H1 (cell line): ENCODE data around the gene CCDC148. TPM values are rescaled to one million over a fixed set of nuclear protein-coding genes. Genes with fewer than 3 reads are reported as not detected.

Experiments used
- CTCF ChIA-PET: fragments of 300-600 bp; sonication (Branson Sonifier 250); formaldehyde crosslinking; loops from one replicate; lab custom pipeline; 2021; ENCODE audit not compliant: partially characterized antibody; lab: Charles Lee
- POLR2A ChIA-PET: fragments of 300-600 bp; sonication (Branson Sonifier 250); formaldehyde crosslinking; loops from one replicate; lab custom pipeline; 2021; ENCODE audit warnings: inconsistent platforms; ENCODE audit not compliant: partially characterized antibody; lab: Charles Lee
- DNase-seq, 2 experiments: peaks; one replicate each; pipeline versions ENCODE4 v3.0.0 to v3.0.0-alpha.2; 2010 to 2022; ENCODE audit warnings: low spot score in 2 of 2, low read depth in 1 of 2, mixed read lengths in 1 of 2
- FAIRE-seq: peaks from 2 replicates; lab custom pipeline; 2011; peaks lifted over from hg19 to GRCh38; lab: Jason Lieb, UNC
- H2AFZ ChIP-seq: 2 replicates; pipeline ENCODE4 v1.8.1; 2012; ENCODE audit warnings: low read length, inconsistent platforms
- H2AK5ac ChIP-seq: 2 replicates; pipeline ENCODE4 v1.6.1; 2013; ENCODE audit warnings: low read depth, low read length
- H2BK120ac ChIP-seq: replicated peaks from 2 replicates; pipeline ENCODE3; 2013; ENCODE audit warnings: low read depth, low read length, inconsistent platforms
- H2BK12ac ChIP-seq: 2 replicates; pipeline ENCODE4 v1.6.1; 2013; ENCODE audit warnings: low read depth, low read length
- H2BK15ac ChIP-seq: 2 replicates; pipeline ENCODE4 v1.6.1; 2013; ENCODE audit warnings: low read length
- H2BK20ac ChIP-seq: 2 replicates; pipeline ENCODE4 v1.6.1; 2013; ENCODE audit warnings: low read length
- H2BK5ac ChIP-seq: 2 replicates; pipeline ENCODE4 v1.6.1; 2013; ENCODE audit warnings: low read depth, low read length
- H3K14ac ChIP-seq: 2 replicates; pipeline ENCODE4 v1.6.1; 2013; ENCODE audit warnings: inconsistent platforms; ENCODE audit not compliant: insufficient read length
- H3K18ac ChIP-seq: 2 replicates; pipeline ENCODE4 v1.6.1; 2013; ENCODE audit warnings: low read length; ENCODE audit errors: extremely low read depth
- H3K23ac ChIP-seq: 2 replicates; pipeline ENCODE4 v1.6.1; 2013; ENCODE audit warnings: inconsistent platforms; ENCODE audit not compliant: insufficient read length
- H3K23me2 ChIP-seq: 2 replicates; pipeline ENCODE4 v1.6.1; 2013; ENCODE audit warnings: low read depth, low read length
- H3K27ac ChIP-seq: 2 replicates; pipeline ENCODE4 v1.6.1; 2011; ENCODE audit warnings: low read depth, low read length, inconsistent platforms
- H3K27me3 ChIP-seq, 4 experiments: replicated peaks in 1 of 4; 1 replicate in 1 of 4; 2 replicates in 3 of 4; pipeline versions ENCODE4 v1.6.1 to v1.8.1; 2011 to 2013; ENCODE audit warnings: low read length in 3 of 4, mild to moderate bottlenecking in 3 of 4, inconsistent platforms in 2 of 4, mixed read lengths in 2 of 4, moderate library complexity in 1 of 4; ENCODE audit not compliant: control insufficient read depth in 3 of 4, insufficient read depth in 3 of 4; ENCODE audit errors: extremely low read depth in 1 of 4
- H3K36me3 ChIP-seq, 4 experiments: 2 replicates each; pipeline versions ENCODE4 v1.6.1 to v1.8.1; 2011 to 2013; ENCODE audit warnings: mild to moderate bottlenecking in 4 of 4, low read length in 3 of 4, moderate library complexity in 2 of 4, control low read depth in 1 of 4, inconsistent platforms in 1 of 4; ENCODE audit not compliant: insufficient read depth in 4 of 4, control insufficient read depth in 2 of 4
- H3K4ac ChIP-seq: replicated peaks from 2 replicates; pipeline ENCODE3; 2013; ENCODE audit warnings: low read length, low read depth, mixed read lengths, inconsistent platforms; ENCODE audit not compliant: insufficient read length
- H3K4me1 ChIP-seq, 4 experiments: replicated peaks in 1 of 4; 1 replicate in 1 of 4; 2 replicates in 3 of 4; pipeline versions ENCODE4 v1.6.1 to v1.8.1; 2011 to 2013; ENCODE audit warnings: low read length in 3 of 4, inconsistent platforms in 2 of 4, mixed read lengths in 1 of 4; ENCODE audit not compliant: insufficient read depth in 4 of 4, control insufficient read depth in 3 of 4
- H3K4me2 ChIP-seq, 2 experiments: 2 replicates each; pipeline versions ENCODE4 v1.6.1 to v1.8.1; 2011 to 2013; ENCODE audit warnings: low read depth in 2 of 2, low read length in 2 of 2, control low read depth in 1 of 2, inconsistent platforms in 1 of 2, mild to moderate bottlenecking in 1 of 2; ENCODE audit not compliant: insufficient read depth in 1 of 2
- H3K4me3 ChIP-seq, 4 experiments: fragments of 200-600, 300-600 bp in 1 of 4; sonication (generic), shearing (Covaris generic), sonication (Bioruptor Twin) in 1 of 4; 2 replicates each; pipeline versions ENCODE4 v1.5.1 to v1.8.1; 2011 to 2016; ENCODE audit warnings: low read length in 4 of 4, low read depth in 3 of 4, control low read depth in 2 of 4, inconsistent platforms in 2 of 4, mild to moderate bottlenecking in 2 of 4, mixed read lengths in 1 of 4, moderate library complexity in 1 of 4; ENCODE audit not compliant: insufficient read depth in 2 of 4; ENCODE audit errors: extremely low read depth in 1 of 4
- H3K56ac ChIP-seq: replicated peaks from 2 replicates; pipeline ENCODE3; 2013; ENCODE audit warnings: low read depth, mild to moderate bottlenecking, mixed read lengths, low read length, inconsistent platforms; ENCODE audit not compliant: insufficient read length
- H3K79me1 ChIP-seq: 2 replicates; pipeline ENCODE4 v1.6.1; 2013; ENCODE audit warnings: low read depth, low read length, control low read depth
- H3K79me2 ChIP-seq, 2 experiments: 2 replicates each; pipeline versions ENCODE4 v1.6.1 to v1.8.1; 2012 to 2013; ENCODE audit warnings: low read length in 2 of 2, mild to moderate bottlenecking in 2 of 2, inconsistent platforms in 1 of 2; ENCODE audit not compliant: insufficient read depth in 2 of 2, control insufficient read depth in 1 of 2
- H3K9ac ChIP-seq, 4 experiments: replicated peaks in 1 of 4; 1 replicate in 1 of 4; 2 replicates in 3 of 4; pipeline versions ENCODE4 v1.6.1 to v1.8.1; 2011 to 2013; ENCODE audit warnings: low read depth in 3 of 4, low read length in 3 of 4, control low read depth in 2 of 4, mild to moderate bottlenecking in 2 of 4, moderate library complexity in 2 of 4, inconsistent platforms in 1 of 4; ENCODE audit errors: extremely low read depth in 1 of 4
- H3K9me3 ChIP-seq, 2 experiments: 2 replicates each; pipeline versions ENCODE4 v1.6.1 to v1.8.1; 2012 to 2013; ENCODE audit warnings: mild to moderate bottlenecking in 2 of 2, moderate library complexity in 2 of 2, control low read depth in 1 of 2, inconsistent platforms in 1 of 2, low read depth in 1 of 2, low read length in 1 of 2, mixed read lengths in 1 of 2; ENCODE audit not compliant: insufficient read depth in 2 of 2
- H4K20me1 ChIP-seq, 2 experiments: replicated peaks in 1 of 2; 2 replicates each; pipeline versions ENCODE3 to v1.8.1; 2011 to 2013; ENCODE audit warnings: inconsistent platforms in 2 of 2, low read length in 2 of 2, mild to moderate bottlenecking in 1 of 2; ENCODE audit not compliant: insufficient read depth in 2 of 2, control insufficient read depth in 1 of 2
- H4K5ac ChIP-seq: 2 replicates; pipeline ENCODE4 v1.6.1; 2013; ENCODE audit warnings: low read length, low read depth, mixed read lengths, inconsistent platforms; ENCODE audit not compliant: insufficient read length
- H4K8ac ChIP-seq: 2 replicates; pipeline ENCODE4 v1.8.0; 2013; ENCODE audit warnings: mild to moderate bottlenecking, moderate library complexity, low read length, inconsistent platforms; ENCODE audit not compliant: insufficient read depth; ENCODE audit errors: extremely low read depth
- H4K91ac ChIP-seq: replicated peaks from 2 replicates; pipeline ENCODE3; 2013; ENCODE audit warnings: low read length, mixed read lengths, inconsistent platforms; ENCODE audit not compliant: insufficient read length
- KDM4A ChIP-seq: IDR thresholded peaks from one replicate; pipeline ENCODE4 v1.7.1; 2012; ENCODE audit warnings: low read depth, mild to moderate bottlenecking, moderate library complexity, low read length, inconsistent platforms; ENCODE audit not compliant: severe bottlenecking
- RAD21 ChIP-seq, 2 experiments: IDR thresholded peaks in 1 of 2; conservative IDR thresholded peaks in 1 of 2; 2 replicates each; pipeline ENCODE4 v1.6.1; 2011; ENCODE audit warnings: low read depth in 2 of 2, low read length in 2 of 2, improper control_type of control experiment in 1 of 2, inconsistent platforms in 1 of 2, mild to moderate bottlenecking in 1 of 2, moderate library complexity in 1 of 2
- RNF2 ChIP-seq: fragments of 200-900, 300-1000 bp; sonication (generic); IDR thresholded peaks from 2 replicates; pipeline ENCODE4 v1.7.1; 2016; ENCODE audit warnings: borderline replicate concordance, low read depth, mild to moderate bottlenecking, antibody characterized with exemption, low read length; ENCODE audit not compliant: poor library complexity, severe bottlenecking; ENCODE audit errors: missing control alignments
- SAP30 ChIP-seq: fragments of 300-600 bp; sonication (generic); IDR thresholded peaks from 2 replicates; pipeline ENCODE4 v1.7.1; 2012; ENCODE audit warnings: low read length, moderate library complexity, mild to moderate bottlenecking, inconsistent platforms; ENCODE audit not compliant: insufficient read depth, insufficient replicate concordance
- WGBS, 2 experiments: shearing (Covaris generic) in 1 of 2; methylation state at CpG; one replicate each; pipeline versions ENCODE4 v1.1.6 to v1.1.7; 2013 to 2015; ENCODE audit warnings: low lambda C conversion rate in 2 of 2, mixed read lengths in 2 of 2, inconsistent platforms in 1 of 2, low coverage in 1 of 2, missing lambda C conversion rate in 1 of 2; ENCODE audit not compliant: insufficient replicate concordance in 2 of 2, insufficient coverage in 1 of 2, insufficient read length in 1 of 2; ENCODE audit errors: extremely low coverage in 1 of 2, missing lambda C conversion rate in 1 of 2; 5-methylcytosine and 5-hydroxymethylcytosine counted together
- long read RNA-seq, 2 experiments: library from RNA in 1 of 2; library from capped mRNA in 1 of 2; stranded (forward); transcript quantifications; one replicate each; pipeline ENCODE4 v2.0.0, GENCODE V29; 2021; ENCODE audit warnings: inconsistent platforms in 1 of 2
- polyA minus RNA-seq, 3 experiments: library from RNA; depleted of rRNA, polyadenylated mRNA; stranded (reverse); fragments of >200 nt; gene quantifications; 1 replicate in 2 of 3; 2 replicates in 1 of 3; pipeline ENCODE4 v1.2.3, GENCODE V29; 2011
- polyA plus RNA-seq, 7 experiments: library from polyadenylated mRNA; depleted of rRNA in 3 of 7; stranded (reverse) in 5 of 7; unstranded in 2 of 7; fragments of >200 nt in 5 of 7; fragments of 200-250 nt in 2 of 7; gene quantifications; 1 replicate in 5 of 7; 2 replicates in 1 of 7; 4 replicates in 1 of 7; pipeline versions ENCODE4 v1.2.1 to v1.2.3, GENCODE V29; 2011 to 2013; ENCODE audit warnings: missing spikeins in 2 of 7, mixed read lengths in 2 of 7
- total RNA-seq: library from RNA; stranded (reverse); fragmentation: NEBNext Ultra II Directional; extraction: Animal tissue kit (Norgen Biotek cat#: 25700); gene quantifications from 2 replicates; pipeline ENCODE4 v1.2.1, GENCODE V29; 2021
- TF ChIP-seq, protein P1 (sequence below): IDR thresholded peaks from 2 replicates; pipeline ENCODE4 v1.6.1; 2011; ENCODE audit warnings: low read length, improper control_type of control experiment

CCDC148 gene
- total RNA-seq (1.3 and 1.5 TPM in 2 replicates), polyA plus RNA-seq (2011; rRNA removed) (0.45 and 0.61 TPM in 2 replicates), polyA minus RNA-seq (2011; rRNA and poly(A)+ RNA removed) (0.91 and 2.5 TPM in 2 replicates)
- polyA plus RNA-seq (2011; cell fraction: cytosol; rRNA removed) = 0.81 TPM
- 1.2 TPM for polyA plus RNA-seq (2011; cell fraction: nucleus; rRNA removed)
- polyA plus RNA-seq (2012, experiment 1 of 2) = 1.2 to 1.9 TPM (median 1.4 TPM) in 4 replicates
- polyA plus RNA-seq (2012, experiment 2 of 2) = 0.12 TPM
- polyA plus RNA-seq (2013, experiment 1 of 2) = 0.83 TPM
- 0.66 TPM for polyA plus RNA-seq (2013, experiment 2 of 2)
- not detected for polyA minus RNA-seq (2011; cell fraction: cytosol; rRNA and poly(A)+ RNA removed)
- polyA minus RNA-seq (2011; cell fraction: nucleus; rRNA and poly(A)+ RNA removed) = 4.3 TPM
- long read RNA-seq, experiment 1, partial matches to known transcripts = 0 of 1 reads
- long read RNA-seq, experiment 1, other reads (novel, unspliced or antisense) = 1 of 1 reads
- long read RNA-seq, experiment 2, partial matches to known transcripts = 2 of 8 reads
- long read RNA-seq, experiment 2, other reads (novel, unspliced or antisense) = 5 of 8 reads

- H3K18ac ChIP-seq = peak within 1 kb of the TSS; percentile 95
- no peak within 1 kb of the TSS for H3K14ac ChIP-seq
- H4K20me1 ChIP-seq = peaks cover 4% of the 10 kb centered on the region in 2 experiments
- no peaks in the 10 kb centered on the region for H3K9me3 ChIP-seq
- H3K4me3 ChIP-seq = peak within 1 kb of the TSS; percentile 77 to 90 (median 80)
- H4K91ac ChIP-seq = peak within 1 kb of the TSS; percentile 92
- H2AFZ ChIP-seq = peak within 1 kb of the TSS; percentile 85
- peak within 1 kb of the TSS; percentile 19 for H4K5ac ChIP-seq
- no peak within 1 kb of the TSS; the same call in 1 of the 2 replicates for H2AK5ac ChIP-seq
- no peak within 1 kb of the TSS for H2BK120ac ChIP-seq
- H2BK15ac ChIP-seq = no peak within 1 kb of the TSS
- H3K79me1 ChIP-seq = peaks cover 4% of the 10 kb centered on the region; the same call in 1 of the 2 replicates
- peak within 1 kb of the TSS; percentile 58 to 91 (median 88) for H3K9ac ChIP-seq
- no peak within 1 kb of the TSS for H2BK20ac ChIP-seq
- peak within 1 kb of the TSS; percentile 81 for H3K27ac ChIP-seq
- peak within 1 kb of the TSS; percentile 93 to 94 for H3K4me2 ChIP-seq
- H2BK12ac ChIP-seq = peak within 1 kb of the TSS; percentile 31; the same call in 1 of the 2 replicates
- POLR2A ChIA-PET = interaction anchor here (0.7 to 3.1 kb wide), 4 partner anchors 8 to 155 kb away, joined by 3 to 16 read pairs (median 4); no protein-coding TSS in a partner anchor
- H3K27me3 ChIP-seq = no peaks in the 10 kb centered on the region
- peaks cover 0 to 6% (median 4%) of the 10 kb centered on the region in 4 experiments; a peak in 4 of 7 replicates for H3K4me1 ChIP-seq
- H3K23ac ChIP-seq = no peak within 1 kb of the TSS
- H3K56ac ChIP-seq = peak within 1 kb of the TSS; percentile 74
- CTCF ChIA-PET = interaction anchor here (1.0 to 1.9 kb wide), 3 partner anchors 264 to 420 kb away, joined by 3 to 5 read pairs (median 3); no protein-coding TSS in a partner anchor
- no peaks in the 10 kb centered on the region for H3K36me3 ChIP-seq
- peaks cover 8 to 34% of the 10 kb centered on the region in 2 experiments for H3K79me2 ChIP-seq
- H4K8ac ChIP-seq = peak within 1 kb of the TSS; percentile 81
- DNase-seq (peak; percentile 82 to 87), FAIRE-seq (no peak)
- peaks cover 12% of the 10 kb centered on the region; the same call in 1 of the 2 replicates for H3K23me2 ChIP-seq
- peak within 1 kb of the TSS; percentile 86 for H2BK5ac ChIP-seq
- no peak within 1 kb of the TSS for H3K4ac ChIP-seq
- WGBS, 2 experiments = 6% methylated on average over 11 of the region's 48 CpGs; no CpG with 5 or more reads in 1 of the 2 experiments
- peak in 1 of 2 experiments; percentile 38; a peak in 1 of 4 replicates for TF ChIP-seq RAD21 (IDR thresholded peaks at IDR 0.05 in 1 of 2, conservative IDR thresholded peaks at IDR 0.05 in 1 of 2; ENCODE audit: low read depth in 2 of 2, low read length in 2 of 2)
- TF ChIP-seq, protein P1, sequence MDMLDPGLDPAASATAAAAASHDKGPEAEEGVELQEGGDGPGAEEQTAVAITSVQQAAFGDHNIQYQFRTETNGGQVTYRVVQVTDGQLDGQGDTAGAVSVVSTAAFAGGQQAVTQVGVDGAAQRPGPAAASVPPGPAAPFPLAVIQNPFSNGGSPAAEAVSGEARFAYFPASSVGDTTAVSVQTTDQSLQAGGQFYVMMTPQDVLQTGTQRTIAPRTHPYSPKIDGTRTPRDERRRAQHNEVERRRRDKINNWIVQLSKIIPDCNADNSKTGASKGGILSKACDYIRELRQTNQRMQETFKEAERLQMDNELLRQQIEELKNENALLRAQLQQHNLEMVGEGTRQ = no peak
- no peak for TF ChIP-seq RNF2
- TF ChIP-seq KDM4A = no peak
- peak; percentile 48 for TF ChIP-seq SAP30
These were observed at the start of gene CCDC148, which contains the start of gene PKP4 for GRCh38 chr2:158456309-158457066. Gene CCDC148 (minus strand): TSS chr2:158456753. CDS start chr2:158456439, 314 bp downstream. Gene PKP4 (plus strand): TSS chr2:158456952. CDS start chr2:158533185, 76,233 bp downstream.
